ENCODE measurements around the gene USP32.
"Not testable (repeated sequence)": the region's sequence is repeated elsewhere in the genome, so short reads cannot be mapped to it uniquely, and the experiment has no call there.

USP32 gene

GRCh38 chr17:60293580-60294335 lies 98.2 kb downstream of the USP32 start:
- DNase-seq, result no peak

GRCh38 chr17:60292697-60293096 lies 99.2 kb downstream of the USP32 start:
- no peak for DNase-seq

GRCh38 chr17:60284709-60285108 lies 107.2 kb downstream of the USP32 start:
- no peak for DNase-seq

GRCh38 chr17:60283816-60284215 lies 108.1 kb downstream of the USP32 start:
- no peak for DNase-seq

- DNase-seq, result no peak
These were observed 111.3 kb downstream of the USP32 start for GRCh38 chr17:60280673-60281072.

GRCh38 chr17:60278237-60278636 lies 113.7 kb downstream of the USP32 start:
- no peak for DNase-seq

- DNase-seq, result no peak
These were observed 114.7 kb downstream of the USP32 start for GRCh38 chr17:60277258-60277657.

- DNase-seq, result no peak
These were observed 122.5 kb downstream of the USP32 start for GRCh38 chr17:60269417-60269816.

- DNase-seq, result no peak
These were observed 131.4 kb downstream of the USP32 start for GRCh38 chr17:60260540-60260939.

GRCh38 chr17:60258313-60258712 lies 133.6 kb downstream of the USP32 start:
- DNase-seq, result no peak

- DNase-seq, result no peak
These were observed 135.8 kb downstream of the USP32 start for GRCh38 chr17:60256174-60256573.

- DNase-seq, result no peak
These were observed 138.9 kb downstream of the USP32 start for GRCh38 chr17:60253048-60253447.

- no peak for DNase-seq
These were observed 139.5 kb downstream of the USP32 start for GRCh38 chr17:60252459-60252858.

- DNase-seq, result no peak
These were observed 142.6 kb downstream of the USP32 start for GRCh38 chr17:60249290-60249826.

GRCh38 chr17:60248618-60249289 lies 143.2 kb downstream of the USP32 start:
- no peak for DNase-seq

GRCh38 chr17:60247836-60248461 lies 144.0 kb downstream of the USP32 start:
- no peak for DNase-seq

GRCh38 chr17:60244656-60245055 lies 147.3 kb downstream of the USP32 start:
- DNase-seq, result no peak

GRCh38 chr17:60240290-60240689 lies 151.6 kb downstream of the USP32 start:
- DNase-seq, result no peak

GRCh38 chr17:60231691-60232090 lies 160.2 kb downstream of the USP32 start:
- DNase-seq, result no peak

GRCh38 chr17:60231234-60231633 lies 160.7 kb downstream of the USP32 start:
- DNase-seq, result no peak

- no peak for DNase-seq
These were observed 161.6 kb downstream of the USP32 start for GRCh38 chr17:60230358-60230757.

GRCh38 chr17:60229188-60229802 lies 162.6 kb downstream of the USP32 start:
- no peak for DNase-seq

GRCh38 chr17:60227276-60227675 lies 164.7 kb downstream of the USP32 start:
- DNase-seq, result not testable (repeated sequence)

Measured in activated CD4-positive, alpha-beta T cell treated with anti-CD3 and anti-CD28 coated beads, Interleukin-2, amount 50 U/mL, for 48 hours (primary cell).